GM18507 (cell line): ENCODE data around the gene NSUN6.
"Not testable (repeated sequence)": the region's sequence is repeated elsewhere in the genome, so short reads cannot be mapped to it uniquely, and the experiment has no call there.

Experiments used
- DNase-seq: peaks from one replicate; pipeline ENCODE4 v3.0.0; 2011; ENCODE audit warnings: low read depth; ENCODE audit not compliant: insufficient read length; ENCODE audit errors: extremely low spot score
- FAIRE-seq: peaks from 2 replicates; lab custom pipeline; 2011; peaks lifted over from hg19 to GRCh38; lab: Jason Lieb, UNC

Gene NSUN6

DNA sequence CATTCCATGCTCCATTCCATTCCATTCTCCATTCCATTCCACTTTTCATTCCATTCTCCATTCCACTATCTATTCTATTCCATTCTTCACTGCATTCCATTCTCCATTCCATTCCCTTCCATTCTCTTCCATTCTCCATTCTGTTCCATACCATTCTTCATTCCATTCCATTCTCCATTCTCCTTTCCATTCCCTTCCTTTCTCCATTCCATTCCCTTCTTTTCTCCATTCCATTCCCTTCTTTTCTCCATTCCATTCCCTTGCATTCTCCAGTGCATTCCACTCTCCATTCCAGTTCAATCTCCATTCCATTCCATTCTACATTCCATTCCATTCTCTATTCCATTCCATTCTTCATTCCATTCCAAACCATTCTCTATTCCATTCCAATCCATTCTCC, 80.3 kb downstream of the NSUN6 start:
- DNase-seq (no peak), FAIRE-seq (no peak)

DNA sequence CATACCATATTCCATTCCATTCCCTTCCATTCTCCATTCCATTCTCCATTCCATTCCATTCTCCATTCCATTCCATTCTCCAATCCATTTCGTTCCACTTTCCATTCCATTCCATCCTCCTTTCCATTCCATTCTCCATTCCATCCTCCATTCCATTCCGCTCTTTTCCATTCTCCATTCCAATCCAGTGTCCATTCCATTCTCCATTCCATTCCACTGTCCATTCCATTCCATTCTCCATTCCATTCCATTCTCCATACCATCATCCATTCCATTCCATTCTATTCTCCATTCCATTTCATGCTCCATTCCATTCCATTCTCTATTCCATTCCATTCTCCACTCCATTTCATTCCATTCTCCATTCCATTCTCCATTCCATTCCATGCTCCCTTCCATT, 81.0 kb downstream of the NSUN6 start:
- not testable (repeated sequence) for FAIRE-seq, DNase-seq

GRCh38 chr10:18567343-18567856, 84.0 kb downstream of the NSUN6 start:
- DNase-seq (no peak), FAIRE-seq (no peak)

- DNase-seq, result no peak
- no peak for FAIRE-seq
Measured at GRCh38 chr10:18566177-18566576, 85.2 kb downstream of the NSUN6 start.

GRCh38 chr10:18565006-18565405, 86.4 kb downstream of the NSUN6 start:
- FAIRE-seq (no peak), DNase-seq (no peak)

DNA sequence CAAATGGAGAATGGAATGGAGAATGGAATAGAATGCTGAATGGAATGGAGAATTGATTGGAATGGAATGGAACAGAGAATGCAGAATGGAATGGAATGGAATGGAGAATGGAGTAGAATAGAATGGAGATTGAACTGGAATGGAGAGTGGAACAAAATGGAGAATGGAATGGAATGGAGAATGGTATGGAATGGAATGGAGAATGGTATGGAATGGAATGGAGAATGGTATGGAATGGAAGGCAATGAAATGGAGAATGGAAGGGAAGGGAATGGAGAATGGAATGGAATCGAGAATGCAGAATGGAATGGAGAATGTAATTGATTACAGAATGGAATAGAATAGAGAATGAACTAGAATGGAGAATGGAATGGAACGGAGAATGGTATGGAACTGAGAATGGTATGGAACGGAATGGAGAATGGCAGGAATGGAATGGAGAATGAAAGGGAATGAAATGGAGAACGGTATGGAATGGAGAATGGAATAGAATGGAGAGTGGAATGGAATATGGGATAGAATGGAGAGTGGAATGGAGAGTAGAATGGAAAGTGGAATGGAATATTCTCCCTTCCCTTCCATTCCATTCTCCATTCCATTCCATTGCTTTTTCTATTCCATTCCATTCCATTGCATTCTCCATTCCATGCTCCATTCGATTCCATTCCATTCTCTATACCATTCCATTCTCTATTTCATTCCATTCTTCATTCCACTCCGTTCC, 88.2 kb downstream of the NSUN6 start:
- DNase-seq, result no peak
- FAIRE-seq, result no peak

- DNase-seq (no peak), FAIRE-seq (no peak)
Measured at GRCh38 chr10:18561861-18562551, 89.4 kb downstream of the NSUN6 start.

DNA sequence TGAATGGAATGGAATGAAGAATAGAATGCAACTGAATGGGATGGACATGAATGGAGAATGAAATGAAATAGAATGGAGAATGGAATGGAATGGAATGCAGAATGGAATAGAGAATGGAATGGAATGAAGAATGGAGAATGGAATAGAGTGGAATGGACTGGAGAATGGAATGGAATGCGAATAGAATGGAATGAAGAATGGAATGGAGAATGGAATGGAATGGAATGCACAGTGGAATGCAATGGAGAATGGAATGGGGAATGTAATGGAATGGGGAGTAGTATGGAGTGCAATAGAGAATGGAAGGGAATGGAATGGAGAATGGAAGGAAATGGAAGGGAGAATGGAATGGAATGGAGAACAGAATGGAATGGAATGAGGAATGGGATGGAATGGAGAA, 93.4 kb downstream of the NSUN6 start:
- no peak for FAIRE-seq
- DNase-seq, result no peak

DNA sequence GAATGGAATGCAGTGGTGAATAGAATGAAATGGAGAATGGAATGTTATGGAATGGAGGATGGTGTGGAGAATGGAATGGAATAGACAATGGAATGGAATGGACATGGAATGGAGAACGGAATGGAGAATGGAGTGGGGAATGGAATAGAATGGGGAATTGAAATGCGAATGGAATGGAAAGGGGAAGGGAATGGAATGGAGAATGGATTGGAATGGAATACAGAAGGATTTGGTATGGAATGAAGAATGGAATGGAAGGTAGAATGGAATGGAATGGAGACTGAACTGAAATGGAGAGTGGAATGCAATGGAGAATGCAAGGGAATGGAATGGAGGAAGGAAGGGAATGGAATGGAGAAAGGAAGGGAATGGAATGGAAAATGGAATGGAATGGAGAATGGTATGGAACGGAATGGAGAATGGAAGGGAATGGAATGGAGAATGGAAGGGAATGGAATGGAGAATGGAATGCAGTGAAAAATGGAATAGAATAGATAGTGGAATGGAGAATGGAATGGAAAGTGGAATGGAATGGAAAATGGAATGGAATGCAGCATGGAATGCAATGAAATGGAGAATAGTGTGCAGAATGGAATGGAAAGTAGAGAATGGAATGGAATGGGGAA, 94.8 kb downstream of the NSUN6 start:
- FAIRE-seq (no peak), DNase-seq (no peak)

DNA sequence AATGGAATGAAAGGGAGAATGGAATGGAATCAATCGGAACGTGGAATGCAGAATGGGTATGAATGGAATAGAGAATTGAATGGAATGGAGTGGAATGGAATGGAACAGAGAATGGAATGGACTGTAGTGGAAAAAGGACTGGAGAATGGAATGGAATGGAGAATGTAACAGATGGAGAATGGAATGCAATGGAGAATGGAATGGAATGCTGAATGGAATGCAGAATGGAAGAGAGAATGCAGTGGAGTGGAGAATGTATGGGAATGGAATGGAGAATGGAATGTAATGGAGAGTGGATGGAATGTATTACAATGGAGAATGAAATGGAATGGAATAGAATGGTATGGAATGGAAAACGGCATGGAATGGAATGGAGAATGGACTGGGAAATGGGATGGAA, 96.9 kb downstream of the NSUN6 start:
- DNase-seq, result no peak

GRCh38 chr10:18551473-18551872, 99.9 kb downstream of the NSUN6 start:
- no peak for FAIRE-seq
- DNase-seq, result no peak

More for the DNA sequence above, 96.9 kb downstream of the NSUN6 start:
- no peak for FAIRE-seq

- no peak for FAIRE-seq
Measured at GRCh38 chr10:18549105-18549504, 102.3 kb downstream of the NSUN6 start.

DNA sequence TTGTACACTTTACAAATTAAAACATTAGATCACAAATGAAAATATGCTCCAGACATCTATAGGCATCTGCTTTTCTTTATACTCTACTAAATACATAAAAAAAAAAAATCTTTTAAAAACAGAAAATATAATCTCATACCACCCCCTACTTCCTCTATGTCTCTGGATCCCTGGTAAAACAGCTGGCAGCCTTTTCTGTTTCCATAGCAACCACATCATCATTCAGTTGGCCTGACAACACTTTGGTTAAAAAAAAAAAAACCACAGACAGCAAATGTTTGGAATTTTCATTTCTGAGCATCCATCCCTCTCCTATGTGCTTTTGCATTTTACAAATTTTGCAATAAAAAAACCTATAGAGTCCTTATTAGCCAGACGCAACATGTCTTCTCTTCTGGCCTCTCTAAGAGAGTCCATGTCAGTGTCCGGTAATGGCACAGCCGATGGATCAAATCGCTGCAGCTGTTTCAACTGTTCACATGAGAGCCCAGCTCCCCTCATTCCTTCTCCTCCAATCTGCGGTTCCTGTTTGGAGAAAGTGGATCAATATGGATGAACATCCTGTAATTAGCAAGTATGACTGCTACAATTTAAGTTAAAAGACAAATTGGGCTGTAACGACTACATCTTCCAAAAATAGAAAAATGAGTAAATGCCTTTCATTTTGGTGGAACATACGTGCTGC, 105.6 kb downstream of the NSUN6 start:
- no peak for DNase-seq
- FAIRE-seq, result no peak

More at GRCh38 chr10:18549105-18549504, 102.3 kb downstream of the NSUN6 start:
- DNase-seq, result no peak

DNA sequence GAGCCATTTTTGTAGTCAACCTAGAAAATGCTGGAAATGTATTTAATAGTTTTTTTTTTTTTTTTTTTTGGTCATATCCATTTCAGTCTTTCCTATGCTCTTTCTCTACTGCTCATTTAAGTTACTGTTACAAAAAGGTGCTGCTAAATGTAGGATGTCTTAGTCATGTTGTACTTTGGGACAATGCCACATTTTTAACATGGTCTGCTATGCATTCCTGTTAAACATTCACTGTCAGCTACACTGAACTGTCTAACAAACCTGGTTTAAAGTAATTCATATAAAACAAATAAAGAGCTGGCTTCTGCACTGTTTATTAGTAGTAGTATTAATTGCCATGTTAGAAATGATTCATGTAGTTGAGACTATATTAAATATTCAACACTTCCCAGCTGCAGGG, 108.6 kb downstream of the NSUN6 start:
- no peak for FAIRE-seq
- no peak for DNase-seq

DNA sequence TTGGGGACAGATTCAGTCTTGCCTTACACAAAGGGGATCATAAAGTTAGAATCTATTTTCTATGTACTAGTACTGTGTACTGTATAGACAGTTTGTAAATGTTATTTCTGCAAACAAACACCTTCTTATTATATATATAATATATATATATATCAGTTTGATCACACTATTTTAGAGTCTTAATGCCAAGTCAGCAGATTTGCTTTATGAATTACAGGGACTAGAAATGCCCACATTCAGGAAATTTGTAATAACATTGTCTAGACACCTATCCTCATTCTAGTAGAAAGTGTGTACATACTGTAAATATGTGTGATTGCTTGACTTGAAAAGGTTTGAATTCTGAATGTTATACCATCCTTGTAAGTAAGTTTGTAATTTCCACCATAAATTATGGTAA, 111.2 kb downstream of the NSUN6 start:
- FAIRE-seq, result no peak
- DNase-seq, result no peak

- DNase-seq, result no peak
- FAIRE-seq, result no peak
Measured at GRCh38 chr10:18539335-18539734, 112.1 kb downstream of the NSUN6 start.

- no peak for FAIRE-seq
- no peak for DNase-seq
Measured at GRCh38 chr10:18533896-18534295, 117.5 kb downstream of the NSUN6 start.

GRCh38 chr10:18532881-18533535, 118.4 kb downstream of the NSUN6 start:
- FAIRE-seq (no peak), DNase-seq (no peak)

DNA sequence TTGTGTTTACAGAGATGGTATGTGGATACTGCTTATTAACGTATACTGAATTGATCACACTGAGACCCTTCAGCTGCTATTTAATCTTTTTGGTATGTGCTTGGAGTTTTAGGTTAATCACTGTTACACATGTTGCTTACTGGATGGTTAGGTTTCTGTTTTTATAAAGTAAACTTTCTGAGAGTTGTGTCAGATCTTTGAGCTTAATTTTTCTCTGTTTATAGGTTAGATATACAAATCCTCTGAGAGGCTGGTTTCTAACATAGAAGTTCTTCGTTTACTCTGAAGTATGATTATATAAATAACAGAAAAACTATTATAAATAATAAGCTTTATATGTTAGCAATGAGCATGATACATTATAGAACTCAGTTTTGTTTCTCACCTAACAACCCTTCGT, 123.1 kb downstream of the NSUN6 start:
- DNase-seq, result no peak
- no peak for FAIRE-seq

DNA sequence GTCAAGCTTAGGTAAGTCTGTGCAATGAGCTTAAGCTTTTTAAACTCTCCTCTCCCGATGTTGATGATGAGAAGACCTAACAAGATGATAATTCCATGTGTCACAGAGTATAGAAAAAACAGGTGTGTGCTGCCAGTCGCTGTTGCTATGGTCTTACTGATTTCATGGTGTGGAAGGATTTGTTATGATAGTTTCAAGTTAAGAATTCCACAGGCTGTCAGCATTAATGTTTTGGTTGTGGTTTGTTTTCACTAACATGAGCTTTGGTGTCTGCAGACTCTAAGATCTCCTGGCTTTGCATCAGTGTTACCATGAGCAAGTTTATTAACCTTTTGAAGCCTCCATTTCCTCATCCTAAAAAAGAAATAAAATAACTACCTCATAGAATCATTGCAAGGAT, 123.7 kb downstream of the NSUN6 start:
- DNase-seq (no peak), FAIRE-seq (no peak)
